SJSA1 (cell line): ENCODE data around the gene OGG1. TPM values are rescaled to one million over a fixed set of nuclear protein-coding genes. Genes with fewer than 3 reads are reported as not detected.
A peak's percentile ranks its signal among the peaks of the same experiment; 100 is the strongest.

Experiments used
- DNase-seq, 2 experiments: peaks; one replicate each; pipeline ENCODE4 v3.0.0-alpha.2; 2015 to 2020; ENCODE audit warnings: low spot score in 2 of 2, low read depth in 1 of 2
- H3K27ac ChIP-seq: fragments of 250-450 bp; sonication (Bioruptor Pico); 2 replicates; pipeline ENCODE4 v1.5.1; 2020; ENCODE audit warnings: mild to moderate bottlenecking, moderate library complexity
- H3K27me3 ChIP-seq: fragments of 250-450 bp; sonication (Bioruptor Pico); replicated peaks from 2 replicates; pipeline ENCODE4 v1.5.1; 2020; ENCODE audit warnings: mild to moderate bottlenecking, moderate library complexity
- H3K36me3 ChIP-seq: fragments of 250-450 bp; sonication (Bioruptor Pico); 2 replicates; pipeline ENCODE4 v1.5.1; 2020; ENCODE audit warnings: mild to moderate bottlenecking
- H3K4me1 ChIP-seq: fragments of 250-450 bp; sonication (Bioruptor Pico); replicated peaks from 2 replicates; pipeline ENCODE4 v1.6.1; 2021; ENCODE audit warnings: mild to moderate bottlenecking
- H3K4me3 ChIP-seq: fragments of 250-450 bp; sonication (Bioruptor Pico); 2 replicates; pipeline ENCODE4 v1.5.1; 2020; ENCODE audit warnings: mild to moderate bottlenecking
- H3K9me3 ChIP-seq: fragments of 250-450 bp; sonication (Bioruptor Pico); replicated peaks from 2 replicates; pipeline ENCODE4 v1.5.1; 2020; ENCODE audit warnings: mild to moderate bottlenecking
- total RNA-seq: library from RNA; depleted of rRNA; stranded (reverse); fragments of >200 nt; shearing (Covaris generic); gene quantifications from 2 replicates; pipeline ENCODE4 v1.2.3, GENCODE V29; 2014

Gene OGG1
- total RNA-seq, 1 experiment from 2014 or later: 18.8 TPM

GRCh38 chr3:9778143-9779074 lies 28.7 kb downstream of the OGG1 start:
- peaks cover 32% of the 10 kb centered on the region for H3K36me3 ChIP-seq
- no peaks in the 10 kb centered on the region for H3K27me3 ChIP-seq
- no peak for DNase-seq
- H3K27ac ChIP-seq: no peak overlapping the region
- H3K4me3 ChIP-seq: no peak overlapping the region
- H3K4me1 ChIP-seq: peaks cover 16% of the 10 kb centered on the region
- H3K9me3 ChIP-seq: no peaks in the 10 kb centered on the region

- DNase-seq: no peak
- H3K4me1 ChIP-seq: peaks cover 16% of the 10 kb centered on the region
- H3K36me3 ChIP-seq: peaks cover 37% of the 10 kb centered on the region
- no peaks in the 10 kb centered on the region for H3K9me3 ChIP-seq
- no peaks in the 10 kb centered on the region for H3K27me3 ChIP-seq
- no peak overlapping the region for H3K27ac ChIP-seq
- H3K4me3 ChIP-seq: no peak overlapping the region
These were observed 29.4 kb downstream of the OGG1 start for GRCh38 chr3:9779075-9779593.

GRCh38 chr3:9779721-9780457 lies 30.1 kb downstream of the OGG1 start:
- no peak overlapping the region for H3K4me3 ChIP-seq
- H3K4me1 ChIP-seq: peaks cover 16% of the 10 kb centered on the region
- no peaks in the 10 kb centered on the region for H3K9me3 ChIP-seq
- H3K36me3 ChIP-seq: peaks cover 39% of the 10 kb centered on the region
- no peak overlapping the region for H3K27ac ChIP-seq
- DNase-seq: peak in 1 of 2 experiments; percentile 28
- no peaks in the 10 kb centered on the region for H3K27me3 ChIP-seq

GRCh38 chr3:9780458-9780812 lies 30.7 kb downstream of the OGG1 start:
- H3K9me3 ChIP-seq: no peaks in the 10 kb centered on the region
- no peak overlapping the region for H3K4me3 ChIP-seq
- no peaks in the 10 kb centered on the region for H3K27me3 ChIP-seq
- no peak overlapping the region for H3K27ac ChIP-seq
- H3K4me1 ChIP-seq: peaks cover 16% of the 10 kb centered on the region
- H3K36me3 ChIP-seq: peaks cover 45% of the 10 kb centered on the region
- DNase-seq: no peak

GRCh38 chr3:9780910-9781309 lies 31.2 kb downstream of the OGG1 start:
- Histone ChIP-seq H3K36me3 (peaks cover 48% of the 10 kb centered on the region), H3K4me3 (no peak overlapping the region), H3K4me1 (peaks cover 16% of the 10 kb centered on the region), H3K27ac (no peak overlapping the region), H3K27me3 (no peaks in the 10 kb centered on the region), H3K9me3 (no peaks in the 10 kb centered on the region)
- DNase-seq: no peak

- Histone ChIP-seq H3K9me3 (no peaks in the 10 kb centered on the region), H3K36me3 (peaks cover 55% of the 10 kb centered on the region), H3K4me1 (peaks cover 16% of the 10 kb centered on the region), H3K27me3 (no peaks in the 10 kb centered on the region), H3K27ac (no peak overlapping the region), H3K4me3 (no peak overlapping the region)
- DNase-seq: no peak
These were observed 31.8 kb downstream of the OGG1 start for GRCh38 chr3:9781551-9781950.

- Histone ChIP-seq H3K4me3 (no peak overlapping the region), H3K4me1 (peaks cover 16% of the 10 kb centered on the region), H3K36me3 (peaks cover 60% of the 10 kb centered on the region), H3K27ac (no peak overlapping the region), H3K9me3 (no peaks in the 10 kb centered on the region), H3K27me3 (no peaks in the 10 kb centered on the region)
- DNase-seq: no peak
These were observed 32.3 kb downstream of the OGG1 start for GRCh38 chr3:9781978-9782603.

- peaks cover 16% of the 10 kb centered on the region for H3K4me1 ChIP-seq
- no peak overlapping the region for H3K4me3 ChIP-seq
- no peak for DNase-seq
- no peaks in the 10 kb centered on the region for H3K27me3 ChIP-seq
- peaks cover 67% of the 10 kb centered on the region for H3K36me3 ChIP-seq
- H3K9me3 ChIP-seq: no peaks in the 10 kb centered on the region
- no peak overlapping the region for H3K27ac ChIP-seq
These were observed 33.0 kb downstream of the OGG1 start for GRCh38 chr3:9782770-9783169.

- H3K4me1 ChIP-seq: peaks cover 15% of the 10 kb centered on the region
- H3K27ac ChIP-seq: no peak overlapping the region
- no peak for DNase-seq
- H3K27me3 ChIP-seq: no peaks in the 10 kb centered on the region
- no peak overlapping the region for H3K4me3 ChIP-seq
- no peaks in the 10 kb centered on the region for H3K9me3 ChIP-seq
- peaks cover 69% of the 10 kb centered on the region for H3K36me3 ChIP-seq
These were observed 34.2 kb downstream of the OGG1 start for GRCh38 chr3:9783954-9784353.

- H3K4me1 ChIP-seq: peaks cover 7% of the 10 kb centered on the region
- H3K36me3 ChIP-seq: peaks cover 71% of the 10 kb centered on the region
- H3K27ac ChIP-seq: no peak overlapping the region
- DNase-seq: no peak
- no peak overlapping the region for H3K4me3 ChIP-seq
- no peaks in the 10 kb centered on the region for H3K27me3 ChIP-seq
- H3K9me3 ChIP-seq: no peaks in the 10 kb centered on the region
These were observed 35.2 kb downstream of the OGG1 start for GRCh38 chr3:9784965-9785364.

GRCh38 chr3:9785602-9786001 lies 35.9 kb downstream of the OGG1 start:
- H3K36me3 ChIP-seq: peaks cover 72% of the 10 kb centered on the region
- no peak for DNase-seq

GRCh38 chr3:9786209-9786739 lies 36.5 kb downstream of the OGG1 start:
- no peaks in the 10 kb centered on the region for H3K9me3 ChIP-seq
- peaks cover 76% of the 10 kb centered on the region for H3K36me3 ChIP-seq
- H3K27ac ChIP-seq: no peak overlapping the region
- H3K27me3 ChIP-seq: no peaks in the 10 kb centered on the region
- no peak for DNase-seq
- peaks cover 3% of the 10 kb centered on the region; the same call in 1 of the 2 replicates for H3K4me1 ChIP-seq
- no peak overlapping the region for H3K4me3 ChIP-seq

More at GRCh38 chr3:9785602-9786001, 35.9 kb downstream of the OGG1 start:
- H3K27ac ChIP-seq: no peak overlapping the region
- H3K4me1 ChIP-seq: peaks cover 1% of the 10 kb centered on the region
- H3K4me3 ChIP-seq: no peak overlapping the region
- no peaks in the 10 kb centered on the region for H3K27me3 ChIP-seq
- no peaks in the 10 kb centered on the region for H3K9me3 ChIP-seq

- Histone ChIP-seq H3K4me3 (no peak overlapping the region), H3K27ac (no peak overlapping the region), H3K4me1 (peaks cover 11% of the 10 kb centered on the region), H3K9me3 (no peaks in the 10 kb centered on the region), H3K36me3 (peaks cover 74% of the 10 kb centered on the region), H3K27me3 (no peaks in the 10 kb centered on the region)
- DNase-seq: no peak
These were observed 37.3 kb downstream of the OGG1 start for GRCh38 chr3:9786825-9787669.
